ENCODE data around the gene CCNB2.

DNA sequence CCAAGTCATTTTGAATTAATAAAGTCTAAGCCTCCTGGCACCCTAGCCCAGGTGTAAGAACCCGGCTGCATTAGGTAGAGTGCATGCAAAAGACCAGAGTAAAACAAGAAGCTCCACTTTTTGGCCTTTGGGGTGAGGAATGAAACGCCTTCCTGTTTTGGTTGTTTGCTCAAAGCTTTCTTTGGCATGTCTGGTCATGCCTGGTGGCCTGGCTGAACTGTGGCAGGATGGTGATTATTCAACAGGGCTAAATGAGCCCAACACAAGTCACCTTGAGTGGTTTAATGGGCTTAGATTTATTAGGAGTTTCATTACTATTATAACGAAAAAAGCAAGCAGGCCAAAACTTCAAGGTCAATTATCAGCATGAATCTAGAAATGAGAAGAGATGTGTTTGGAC lies 60.8 kb downstream of the CCNB2 start:
- no peak for TF ChIP-seq EZH2 (IDR thresholded peaks at IDR 0.05)
- TF ChIP-seq, protein P1, sequence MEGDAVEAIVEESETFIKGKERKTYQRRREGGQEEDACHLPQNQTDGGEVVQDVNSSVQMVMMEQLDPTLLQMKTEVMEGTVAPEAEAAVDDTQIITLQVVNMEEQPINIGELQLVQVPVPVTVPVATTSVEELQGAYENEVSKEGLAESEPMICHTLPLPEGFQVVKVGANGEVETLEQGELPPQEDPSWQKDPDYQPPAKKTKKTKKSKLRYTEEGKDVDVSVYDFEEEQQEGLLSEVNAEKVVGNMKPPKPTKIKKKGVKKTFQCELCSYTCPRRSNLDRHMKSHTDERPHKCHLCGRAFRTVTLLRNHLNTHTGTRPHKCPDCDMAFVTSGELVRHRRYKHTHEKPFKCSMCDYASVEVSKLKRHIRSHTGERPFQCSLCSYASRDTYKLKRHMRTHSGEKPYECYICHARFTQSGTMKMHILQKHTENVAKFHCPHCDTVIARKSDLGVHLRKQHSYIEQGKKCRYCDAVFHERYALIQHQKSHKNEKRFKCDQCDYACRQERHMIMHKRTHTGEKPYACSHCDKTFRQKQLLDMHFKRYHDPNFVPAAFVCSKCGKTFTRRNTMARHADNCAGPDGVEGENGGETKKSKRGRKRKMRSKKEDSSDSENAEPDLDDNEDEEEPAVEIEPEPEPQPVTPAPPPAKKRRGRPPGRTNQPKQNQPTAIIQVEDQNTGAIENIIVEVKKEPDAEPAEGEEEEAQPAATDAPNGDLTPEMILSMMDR (IDR thresholded peaks at IDR 0.05) = no peak
